GM18951 (cell line): ENCODE data around the gene MTM1.

Experiments used
- POLR2A ChIP-seq: IDR thresholded peaks from 4 replicates; pipeline ENCODE4 v1.6.1; 2011; ENCODE audit warnings: mild to moderate bottlenecking; ENCODE audit not compliant: insufficient read length, insufficient read depth; ENCODE audit errors: extremely low read depth
- in situ Hi-C: fragments of 300-500 bp; cut with MboI; formaldehyde crosslinking; loops from one replicate; pipeline ENCODE4 v1.12.0; 2022; ENCODE audit warnings: low sequenced_read_pairs, mixed read lengths, inconsistent platforms; ENCODE audit not compliant: unreplicated experiment

The MTM1 gene

DNA sequence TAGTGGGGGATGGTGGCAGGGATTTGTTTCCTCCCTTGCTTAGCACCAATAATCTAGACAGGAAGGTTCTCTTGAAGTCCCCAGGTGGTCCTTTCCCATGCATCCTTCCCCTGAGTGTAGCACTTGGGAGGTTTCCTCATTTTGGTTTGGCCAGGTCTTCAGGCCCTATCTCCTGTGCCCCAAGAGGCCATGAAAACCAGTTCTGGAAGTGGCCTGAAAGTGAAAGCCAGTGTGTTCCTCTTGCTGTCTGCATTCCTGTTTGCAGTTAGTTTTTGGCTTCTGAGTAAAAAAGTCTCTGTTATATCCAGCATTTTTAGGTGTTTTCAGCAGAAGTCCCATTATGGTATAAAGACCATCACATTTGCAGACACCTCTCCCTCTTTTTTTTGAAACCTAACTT, 59.5 kb downstream of the MTM1 start:
- in situ Hi-C loops = no loop called here
- TF ChIP-seq POLR2A = no peak

GRCh38 chrX:150635952-150636351, 67.5 kb downstream of the MTM1 start:
- in situ Hi-C loops = no loop called here
- TF ChIP-seq POLR2A = no peak

GRCh38 chrX:150642423-150642822, 74.0 kb downstream of the MTM1 start:
- in situ Hi-C loops = no loop called here
- TF ChIP-seq POLR2A = no peak

GRCh38 chrX:150643271-150643670, 74.8 kb downstream of the MTM1 start:
- no peak for TF ChIP-seq POLR2A
- in situ Hi-C loops = no loop called here

GRCh38 chrX:150643958-150644357, 75.5 kb downstream of the MTM1 start:
- in situ Hi-C loops = no loop called here
- TF ChIP-seq POLR2A = no peak

DNA sequence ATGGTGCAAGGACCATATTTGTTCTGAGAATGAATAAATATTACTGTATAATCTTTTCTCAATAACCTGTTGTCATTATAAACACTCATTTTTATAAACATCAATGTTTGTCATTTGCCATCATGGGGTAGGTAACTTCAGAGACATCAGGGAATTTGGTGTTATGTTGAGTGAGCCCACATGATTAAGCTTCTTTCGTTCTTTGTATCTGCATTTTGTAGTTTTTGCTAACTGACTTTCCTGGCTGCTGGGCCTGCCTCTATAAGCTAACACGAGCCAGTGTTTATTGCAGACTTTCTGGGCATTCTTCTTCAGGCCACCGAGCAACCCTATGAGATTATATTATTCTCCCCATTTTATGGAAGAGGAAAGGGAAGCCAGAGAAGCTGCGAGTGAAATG, 76.0 kb downstream of the MTM1 start:
- in situ Hi-C loops = no loop called here

GRCh38 chrX:150647331-150647730, 78.9 kb downstream of the MTM1 start:
- in situ Hi-C loops = no loop called here
- TF ChIP-seq POLR2A = no peak

More for the DNA sequence above, 76.0 kb downstream of the MTM1 start:
- no peak for TF ChIP-seq POLR2A

- in situ Hi-C loops = no loop called here
- no peak for TF ChIP-seq POLR2A
These were observed 80.0 kb downstream of the MTM1 start for GRCh38 chrX:150648296-150648940.

- in situ Hi-C loops = no loop called here
- no peak for TF ChIP-seq POLR2A
These were observed 80.9 kb downstream of the MTM1 start for GRCh38 chrX:150649096-150649870.

DNA sequence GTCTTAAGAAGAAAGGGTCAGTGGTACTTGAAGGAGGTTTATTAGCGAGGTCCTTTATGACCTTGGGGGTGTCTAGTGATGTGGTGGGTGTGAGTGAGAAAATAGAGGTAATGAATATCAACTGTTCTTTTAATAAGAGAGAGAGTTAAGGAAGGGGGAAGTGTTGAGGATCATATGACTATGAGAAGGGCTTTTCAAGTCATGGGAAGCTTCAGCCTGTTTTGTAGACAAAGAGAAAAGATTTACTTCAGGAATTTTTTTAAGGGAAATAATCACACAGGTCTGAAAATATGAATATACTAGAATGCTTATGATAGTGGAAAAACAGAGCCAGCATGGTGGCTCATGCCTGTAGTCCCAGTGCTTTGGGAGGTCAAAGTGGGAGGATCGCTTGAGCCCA, 83.5 kb downstream of the MTM1 start:
- no peak for TF ChIP-seq POLR2A
- in situ Hi-C loops = no loop called here

DNA sequence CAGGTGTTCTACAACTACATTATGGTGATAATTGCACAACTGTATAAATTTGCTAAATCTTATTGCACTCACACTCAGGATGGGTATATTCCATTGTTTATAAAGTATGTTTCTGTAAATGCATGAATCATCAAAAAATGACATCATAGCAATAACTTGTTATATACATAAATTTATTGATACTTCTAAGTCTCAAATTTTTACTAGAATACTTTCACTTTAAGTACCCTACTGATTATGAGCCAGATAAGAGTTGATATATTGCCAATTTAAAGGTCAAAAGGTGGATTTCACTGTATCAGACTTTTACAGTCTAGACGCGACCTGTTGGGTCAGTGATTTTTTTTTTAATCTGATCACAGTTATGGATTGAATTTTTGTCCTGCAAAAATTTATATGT, 87.4 kb downstream of the MTM1 start:
- in situ Hi-C loops = no loop called here
- TF ChIP-seq POLR2A = no peak

DNA sequence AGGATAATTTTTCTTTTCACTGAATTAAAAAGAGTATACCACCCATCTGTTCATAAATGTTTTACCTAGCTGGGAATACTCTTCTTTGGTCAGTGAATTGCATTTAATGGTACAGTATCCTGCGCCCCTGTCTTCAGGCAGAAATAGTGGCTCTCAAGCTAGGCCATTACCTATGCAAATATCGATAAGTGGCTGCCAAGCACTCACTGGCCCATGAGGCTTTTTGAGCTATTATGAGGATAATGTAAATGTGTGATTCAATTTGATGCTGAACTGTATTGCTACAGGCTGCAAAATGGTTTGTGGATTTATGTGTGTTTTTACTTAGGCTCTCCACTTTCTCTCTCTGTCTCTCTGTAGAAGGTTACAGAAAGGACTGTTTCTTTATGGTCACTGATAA, 94.7 kb downstream of the MTM1 start:
- TF ChIP-seq POLR2A = no peak
- in situ Hi-C loops = no loop called here

DNA sequence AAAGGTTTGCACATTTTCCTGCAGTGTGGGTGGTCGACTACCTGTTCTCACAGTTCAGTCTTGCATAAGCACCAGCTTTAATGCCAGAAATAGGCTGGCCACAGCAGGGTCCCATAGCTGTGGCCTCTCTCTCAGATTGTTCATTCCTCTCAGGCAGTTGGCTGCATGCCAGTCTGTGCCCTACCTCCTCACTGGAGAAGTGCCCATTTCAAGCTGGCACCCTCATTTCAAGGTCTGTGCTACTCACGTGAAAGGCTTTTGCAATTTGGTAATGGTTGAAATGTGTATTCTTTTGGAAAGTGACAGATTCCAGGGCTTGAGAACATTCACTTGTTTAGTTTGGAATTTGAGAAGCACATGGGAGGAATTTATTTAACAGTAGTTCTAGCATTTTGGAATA, 95.9 kb downstream of the MTM1 start:
- in situ Hi-C loops = no loop called here
- no peak for TF ChIP-seq POLR2A

DNA sequence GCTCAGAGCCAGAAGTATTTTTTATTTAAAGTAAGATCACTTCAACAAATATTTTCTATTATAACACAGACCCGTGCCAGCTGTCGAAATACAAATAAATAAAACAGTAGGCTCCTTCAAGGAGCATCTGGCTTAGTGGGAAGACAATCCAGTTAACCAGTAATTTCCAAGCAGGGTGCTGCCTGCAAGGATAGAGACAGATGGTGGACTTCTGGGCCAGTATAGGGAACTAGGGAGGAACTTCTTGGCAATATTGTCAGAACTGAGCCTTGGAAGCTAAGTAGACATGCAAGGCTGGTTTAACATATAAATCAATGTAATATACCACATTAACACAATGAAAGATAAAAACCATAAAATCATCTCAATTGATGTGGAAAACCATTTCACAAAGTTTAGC, 107.8 kb downstream of the MTM1 start:
- no peak for TF ChIP-seq POLR2A
- in situ Hi-C loops = no loop called here
